ENCODE measurements around the gene ITGBL1. TPM values are rescaled to one million over a fixed set of nuclear protein-coding genes. Genes with fewer than 3 reads are reported as not detected.

The ITGBL1 gene
- total and polyA plus RNA-seq, 9 donors, result 0.45 to 9.3 (median 1.8) TPM

- H3K4me3 ChIP-seq, result no peak overlapping the region
- H3K27me3 ChIP-seq, result no peaks in the 10 kb centered on the region
- H3K9me3 ChIP-seq, result no peaks in the 10 kb centered on the region
- no peaks in the 10 kb centered on the region for H3K4me1 ChIP-seq (ENCODE audit: insufficient read depth)
- WGBS, 3 donors, result 90 to 98% (median 98%) methylated on average over 2 of the region's 2 CpGs
- intact Hi-C loops (cut with DNase I), result no loop called here
- TF ChIP-seq POLR2A (IDR thresholded peaks at IDR 0.05) (no peak), EP300 (IDR thresholded peaks at IDR 0.05) (no peak), CTCF (IDR thresholded peaks at IDR 0.05) (no peak)
- H3K27ac ChIP-seq, result no peak overlapping the region
- no peak for DNase-seq
- no peaks in the 10 kb centered on the region for H3K36me3 ChIP-seq
Observed at GRCh38 chr13:101554420-101555125, 102.1 kb downstream of the ITGBL1 start.

GRCh38 chr13:101555610-101556009 is 103.1 kb downstream of the ITGBL1 start:
- H3K4me1 ChIP-seq (ENCODE audit: insufficient read depth), result no peaks in the 10 kb centered on the region
- no peak overlapping the region for H3K4me3 ChIP-seq
- no peak for DNase-seq
- TF ChIP-seq EP300 (IDR thresholded peaks at IDR 0.05), result no peak
- no peak for TF ChIP-seq CTCF (IDR thresholded peaks at IDR 0.05)
- no peak for TF ChIP-seq POLR2A (IDR thresholded peaks at IDR 0.05)
- no peaks in the 10 kb centered on the region for H3K27me3 ChIP-seq
- no peaks in the 10 kb centered on the region for H3K9me3 ChIP-seq
- intact Hi-C loops (cut with DNase I), result no loop called here
- H3K27ac ChIP-seq, result no peak overlapping the region
- H3K36me3 ChIP-seq, result no peaks in the 10 kb centered on the region

GRCh38 chr13:101556676-101557123 is 104.2 kb downstream of the ITGBL1 start:
- TF ChIP-seq CTCF (IDR thresholded peaks at IDR 0.05), result no peak
- no peak for TF ChIP-seq EP300 (IDR thresholded peaks at IDR 0.05)
- TF ChIP-seq POLR2A (IDR thresholded peaks at IDR 0.05), result no peak
- no peak overlapping the region for H3K27ac ChIP-seq
- no peaks in the 10 kb centered on the region for H3K27me3 ChIP-seq
- H3K9me3 ChIP-seq, result no peaks in the 10 kb centered on the region
- no peak overlapping the region for H3K4me3 ChIP-seq
- WGBS, 3 donors, result 85 to 87% (median 85%) methylated on average over 3 of the region's 3 CpGs
- intact Hi-C loops (cut with DNase I), result no loop called here
- H3K4me1 ChIP-seq (ENCODE audit: insufficient read depth), result no peaks in the 10 kb centered on the region
- H3K36me3 ChIP-seq, result no peaks in the 10 kb centered on the region
- no peak for DNase-seq

- no peaks in the 10 kb centered on the region for H3K4me1 ChIP-seq (ENCODE audit: insufficient read depth)
- no peaks in the 10 kb centered on the region for H3K9me3 ChIP-seq
- no peak for TF ChIP-seq CTCF (IDR thresholded peaks at IDR 0.05)
- no peak for TF ChIP-seq EP300 (IDR thresholded peaks at IDR 0.05)
- TF ChIP-seq POLR2A (IDR thresholded peaks at IDR 0.05), result no peak
- no peak overlapping the region for H3K27ac ChIP-seq
- no peak overlapping the region for H3K4me3 ChIP-seq
- H3K36me3 ChIP-seq, result no peaks in the 10 kb centered on the region
- WGBS, 3 donors, result 83 to 94% (median 88%) methylated on average over 1 of the region's 1 CpG
- no peak for DNase-seq
- no peaks in the 10 kb centered on the region for H3K27me3 ChIP-seq
- intact Hi-C loops (cut with DNase I), result no loop called here
Observed at GRCh38 chr13:101565317-101565716, 112.8 kb downstream of the ITGBL1 start.

Data from ovary (tissue), 9 donors.